PC-9 (cell line): ENCODE results near the gene MKS1.

Experiments
- EZH2 ChIP-seq: fragments of 200-600 bp; sonication (generic); IDR thresholded peaks from 2 replicates; pipeline ENCODE4 v1.8.0; 2017; ENCODE audit warnings: antibody characterized with exemption, low read depth
- TF ChIP-seq, protein P1 (sequence below): fragments of 200-600 bp; sonication (generic); conservative IDR thresholded peaks from 2 replicates; pipeline ENCODE4 v1.6.1; 2017; ENCODE audit warnings: mixed run types, antibody characterized with exemption, mild to moderate bottlenecking, moderate library complexity

DNA sequence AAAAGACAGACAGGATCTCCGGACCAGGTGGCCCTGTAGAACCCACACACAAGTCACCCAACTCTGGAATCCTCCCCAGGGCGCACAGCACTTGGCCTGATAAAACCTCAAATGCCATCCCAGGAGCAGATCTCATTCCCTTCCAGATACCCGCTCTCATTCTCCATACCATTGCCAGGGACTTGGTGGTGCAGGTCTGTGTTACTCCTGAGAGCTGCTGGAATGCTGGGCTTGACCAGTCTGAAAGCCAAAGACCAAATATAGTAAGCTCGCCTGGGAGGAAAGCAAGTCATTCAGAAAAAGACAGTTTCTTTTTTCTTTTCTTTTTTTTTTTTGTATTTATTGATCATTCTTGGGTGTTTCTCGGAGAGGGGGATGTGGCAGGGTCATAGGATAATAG, 10.7 kb downstream of the MKS1 start:
- TF ChIP-seq, protein P1, sequence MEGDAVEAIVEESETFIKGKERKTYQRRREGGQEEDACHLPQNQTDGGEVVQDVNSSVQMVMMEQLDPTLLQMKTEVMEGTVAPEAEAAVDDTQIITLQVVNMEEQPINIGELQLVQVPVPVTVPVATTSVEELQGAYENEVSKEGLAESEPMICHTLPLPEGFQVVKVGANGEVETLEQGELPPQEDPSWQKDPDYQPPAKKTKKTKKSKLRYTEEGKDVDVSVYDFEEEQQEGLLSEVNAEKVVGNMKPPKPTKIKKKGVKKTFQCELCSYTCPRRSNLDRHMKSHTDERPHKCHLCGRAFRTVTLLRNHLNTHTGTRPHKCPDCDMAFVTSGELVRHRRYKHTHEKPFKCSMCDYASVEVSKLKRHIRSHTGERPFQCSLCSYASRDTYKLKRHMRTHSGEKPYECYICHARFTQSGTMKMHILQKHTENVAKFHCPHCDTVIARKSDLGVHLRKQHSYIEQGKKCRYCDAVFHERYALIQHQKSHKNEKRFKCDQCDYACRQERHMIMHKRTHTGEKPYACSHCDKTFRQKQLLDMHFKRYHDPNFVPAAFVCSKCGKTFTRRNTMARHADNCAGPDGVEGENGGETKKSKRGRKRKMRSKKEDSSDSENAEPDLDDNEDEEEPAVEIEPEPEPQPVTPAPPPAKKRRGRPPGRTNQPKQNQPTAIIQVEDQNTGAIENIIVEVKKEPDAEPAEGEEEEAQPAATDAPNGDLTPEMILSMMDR, result no peak
- TF ChIP-seq EZH2, result no peak
